ENCODE results near the gene CHD6.

GRCh38 chr20:41621971-41622370 is 3.8 kb upstream of the CHD6 start:
- TF ChIP-seq FOXP2 (optimal IDR thresholded peaks at IDR 0.05; ENCODE audit: control extremely low read depth, extremely low read length, insufficient read depth) = no peak
- TF ChIP-seq POLR2AphosphoS5 (IDR thresholded peaks at IDR 0.05; ENCODE audit: borderline replicate concordance, low read depth, low read length) = no peak

All from SK-N-MC (cell line).